SK-N-SH treated with all-trans-retinoic acid at 6 μM for 48 hours (cell line): ENCODE data around the gene ANKRD30BL.
"Not testable (repeated sequence)": the region's sequence is repeated elsewhere in the genome, so short reads cannot be mapped to it uniquely, and the experiment has no call there.

Experiments
- ATAC-seq: fragments of 200-7000 bp; cut with Tn5 transposase; 3 replicates; pipeline ENCODE4 v1.9.1; 2020; ENCODE audit warnings: mild to moderate bottlenecking, moderate library complexity

Gene ANKRD30BL, protein sequence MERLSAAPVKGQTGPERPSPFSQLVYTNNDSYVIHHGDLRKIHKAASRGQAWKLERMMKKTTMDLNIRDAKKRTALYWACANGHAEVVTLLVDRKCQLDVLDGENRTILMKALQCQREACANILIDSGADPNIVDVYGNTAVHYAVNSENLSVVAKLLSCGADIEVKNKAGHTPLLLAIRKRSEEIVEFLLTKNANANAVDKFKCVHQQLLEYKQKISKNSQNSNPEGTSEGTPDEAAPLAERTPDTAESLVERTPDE

DNA sequence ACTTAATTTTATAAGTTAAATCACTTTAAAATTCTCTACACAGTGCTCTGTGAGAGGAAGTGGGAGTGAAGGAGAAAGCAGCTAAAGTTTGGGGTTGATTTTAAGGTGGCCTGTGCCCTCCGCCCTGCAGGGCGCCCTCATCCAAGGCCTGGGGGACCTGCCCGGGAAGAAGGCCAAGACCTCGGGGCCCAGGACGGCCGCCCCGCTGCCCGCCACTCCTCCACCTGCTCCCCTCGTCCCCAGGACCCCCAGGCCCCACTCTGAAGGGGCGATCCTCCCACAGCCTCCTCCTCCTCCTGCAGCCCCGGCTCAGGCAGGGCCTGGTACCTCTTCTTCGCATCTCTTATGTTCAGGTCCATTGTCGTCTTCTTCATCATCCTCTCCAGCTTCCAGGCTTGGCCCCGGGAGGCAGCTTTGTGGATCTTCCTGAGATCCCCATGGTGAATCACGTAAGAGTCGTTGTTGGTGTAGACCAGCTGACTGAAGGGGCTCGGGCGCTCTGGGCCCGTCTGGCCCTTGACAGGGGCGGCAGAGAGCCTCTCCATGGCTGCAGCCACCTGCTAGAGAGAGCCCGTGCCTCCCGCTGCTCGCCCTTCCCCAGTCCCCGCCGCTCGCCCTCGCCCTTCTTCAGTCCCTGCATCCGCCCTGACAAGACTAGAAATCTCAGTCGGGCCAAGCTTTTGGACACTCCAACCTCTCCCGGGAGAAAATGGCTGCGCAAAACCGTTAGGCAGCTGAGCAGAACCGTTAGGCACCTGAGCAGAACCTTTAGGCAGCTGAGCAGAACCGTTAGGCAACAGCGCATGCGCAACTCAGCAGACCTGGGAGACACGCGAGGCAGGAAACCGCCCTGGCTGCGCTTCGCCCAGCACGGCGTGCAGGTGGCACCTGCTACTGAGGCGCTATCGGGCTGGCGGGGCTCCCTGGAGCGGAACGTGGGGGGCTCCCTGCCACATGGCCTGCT is at the start of gene ANKRD30BL:
TSS of gene ANKRD30BL (minus strand) at position 792 of the 964 bp plus-strand sequence. CDS start at position 545, 247 bp downstream.
- not testable (repeated sequence) for ATAC-seq

DNA sequence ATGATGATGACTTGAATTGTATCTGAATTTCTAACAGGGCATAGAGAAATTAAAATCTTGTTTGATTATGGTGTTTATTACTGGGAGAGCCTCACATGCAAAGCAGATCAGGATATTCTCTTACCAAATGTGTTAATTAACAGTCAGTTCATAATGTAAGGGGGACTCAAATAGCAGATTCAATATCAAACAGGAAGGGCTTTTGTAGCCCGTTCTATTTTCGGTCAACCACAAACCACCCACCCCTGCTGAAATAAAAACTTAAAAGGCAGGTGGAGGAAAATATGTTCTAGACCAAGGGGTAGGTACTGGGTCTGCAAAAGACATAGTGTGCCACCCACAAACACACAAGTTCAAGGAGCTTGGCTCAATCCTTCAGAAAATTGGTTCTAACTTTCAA is 41.1 kb upstream of the ANKRD30BL start:
- ATAC-seq: not testable (repeated sequence)

DNA sequence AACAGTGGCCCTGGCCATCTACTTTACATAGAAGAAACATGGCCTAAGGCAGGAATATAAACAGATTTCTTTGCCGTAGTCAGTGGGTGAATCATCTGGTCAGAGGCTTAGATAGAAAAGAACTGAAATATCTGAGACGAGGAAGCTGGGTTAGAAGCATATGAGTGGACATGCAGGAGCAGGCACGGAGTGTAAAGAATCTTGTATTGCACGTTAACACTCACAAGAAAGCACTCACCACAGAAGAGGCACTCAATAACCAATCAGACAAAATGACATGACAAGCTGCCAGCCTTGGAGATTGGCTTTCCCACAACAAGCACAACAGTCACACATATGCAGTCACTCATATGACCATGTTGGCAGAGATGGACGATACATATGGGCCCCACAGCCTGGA is 31.1 kb upstream of the ANKRD30BL start:
- not testable (repeated sequence) for ATAC-seq

- ATAC-seq: not testable (repeated sequence)
Observed at GRCh38 chr2:132167100-132167499, 5.3 kb upstream of the ANKRD30BL start.

DNA sequence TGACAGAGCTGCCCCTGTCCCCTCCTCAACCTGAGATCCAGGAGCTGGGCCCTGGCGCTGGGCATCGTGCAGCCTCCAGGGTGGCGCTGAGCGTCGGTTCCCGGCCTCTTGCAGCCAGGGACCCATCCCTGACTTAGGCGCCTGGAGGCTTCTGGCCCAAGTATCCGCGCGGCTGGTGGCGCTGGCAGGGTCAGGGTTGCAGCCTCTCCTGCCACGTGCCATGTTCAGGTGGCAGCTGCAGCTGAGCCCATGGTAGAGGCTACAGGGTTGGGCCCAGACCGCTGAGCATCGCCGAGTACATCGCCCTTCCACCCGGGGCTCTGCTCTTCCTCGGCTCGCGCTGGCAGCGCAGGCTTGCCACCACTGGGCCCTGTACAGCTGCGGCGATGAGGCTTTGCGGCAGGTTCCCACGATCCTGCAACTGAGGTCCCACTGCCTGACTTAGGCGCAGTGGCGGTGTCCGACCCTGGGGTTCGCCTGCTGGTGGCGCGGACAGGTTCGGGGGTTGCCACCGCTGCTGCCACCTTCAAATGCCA is 441 bp upstream of the ANKRD30BL start:
- ATAC-seq: not testable (repeated sequence)

GRCh38 chr2:132146774-132147173 is 15.0 kb downstream of the ANKRD30BL start:
- ATAC-seq: not testable (repeated sequence)
